IPS-15b (cell line): ENCODE results near the gene STAT5B.
"Not testable (repeated sequence)": the region's sequence is repeated elsewhere in the genome, so short reads cannot be mapped to it uniquely, and the experiment has no call there.

ENCODE experiments used
- H3K27me3 ChIP-seq: one replicate; pipeline ENCODE4 v1.6.1; 2013; ENCODE audit warnings: low read length; ENCODE audit not compliant: control insufficient read depth, insufficient read depth
- H3K36me3 ChIP-seq: one replicate; pipeline ENCODE4 v1.6.1; 2013; ENCODE audit warnings: low read length; ENCODE audit not compliant: control insufficient read depth, insufficient read depth
- H3K4me1 ChIP-seq: one replicate; pipeline ENCODE4 v1.6.1; 2013; ENCODE audit warnings: mild to moderate bottlenecking, low read length; ENCODE audit not compliant: control insufficient read depth, insufficient read depth
- H3K4me3 ChIP-seq: one replicate; pipeline ENCODE4 v1.5.1; 2013; ENCODE audit warnings: low read depth, low read length
- H3K9ac ChIP-seq: one replicate; pipeline ENCODE4 v1.6.1; 2013; ENCODE audit warnings: low read depth, mild to moderate bottlenecking, low read length
- H3K9me3 ChIP-seq: one replicate; pipeline ENCODE4 v1.6.1; 2013; ENCODE audit warnings: mild to moderate bottlenecking, low read length; ENCODE audit not compliant: control insufficient read depth, insufficient read depth

Gene STAT5B

DNA sequence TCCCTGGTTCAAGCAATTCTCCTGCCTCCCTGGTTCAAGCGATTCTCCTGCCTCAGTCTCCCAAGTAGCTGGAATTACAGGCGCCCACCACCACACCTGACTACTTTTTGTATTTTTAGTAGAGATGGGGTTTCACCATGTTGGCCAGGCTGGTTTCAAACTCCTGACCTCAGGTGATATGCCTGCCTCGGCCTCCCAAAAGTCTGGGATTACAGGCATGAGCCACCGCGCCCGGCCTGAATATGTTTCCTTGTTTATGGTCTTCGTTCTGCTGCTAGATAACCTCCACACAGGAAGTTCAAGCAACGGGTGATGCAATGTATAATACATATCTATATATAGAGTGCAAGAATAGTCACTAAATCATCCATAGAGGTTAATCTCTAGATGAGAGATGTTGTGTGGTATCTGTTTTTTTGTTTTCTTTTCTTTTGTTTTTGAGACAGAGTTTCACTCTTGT, 70.0 kb downstream of the STAT5B start:
- not testable (repeated sequence) for H3K9ac ChIP-seq, H3K4me3 ChIP-seq, H3K4me1 ChIP-seq, H3K9me3 ChIP-seq, H3K27me3 ChIP-seq
- H3K36me3 ChIP-seq = peaks cover 25% of the 10 kb centered on the region

DNA sequence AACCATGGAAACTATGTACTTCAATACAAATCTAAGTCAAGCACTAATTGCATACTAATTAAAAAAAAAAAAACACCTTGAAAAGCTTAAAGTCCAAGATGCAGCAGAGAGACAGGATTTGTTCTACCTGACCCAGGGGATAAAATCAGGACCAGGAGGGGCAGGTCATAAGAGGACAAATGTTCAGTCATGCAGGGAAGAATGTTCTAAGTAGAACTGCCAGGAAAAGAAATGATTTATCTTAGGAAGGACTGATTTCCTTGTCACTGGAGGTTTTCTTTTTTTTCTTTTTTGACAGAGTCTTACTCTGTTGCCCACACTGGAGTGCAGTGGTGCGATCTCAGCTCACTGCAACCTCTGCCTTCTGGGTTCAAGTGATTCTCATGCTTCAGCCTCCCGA, 72.8 kb downstream of the STAT5B start:
- H3K9me3 ChIP-seq = no peaks in the 10 kb centered on the region
- peaks cover 13% of the 10 kb centered on the region for H3K36me3 ChIP-seq
- no peaks in the 10 kb centered on the region for H3K27me3 ChIP-seq
- H3K9ac ChIP-seq = no peak overlapping the region
- H3K4me1 ChIP-seq = no peaks in the 10 kb centered on the region
- H3K4me3 ChIP-seq = no peak overlapping the region

DNA sequence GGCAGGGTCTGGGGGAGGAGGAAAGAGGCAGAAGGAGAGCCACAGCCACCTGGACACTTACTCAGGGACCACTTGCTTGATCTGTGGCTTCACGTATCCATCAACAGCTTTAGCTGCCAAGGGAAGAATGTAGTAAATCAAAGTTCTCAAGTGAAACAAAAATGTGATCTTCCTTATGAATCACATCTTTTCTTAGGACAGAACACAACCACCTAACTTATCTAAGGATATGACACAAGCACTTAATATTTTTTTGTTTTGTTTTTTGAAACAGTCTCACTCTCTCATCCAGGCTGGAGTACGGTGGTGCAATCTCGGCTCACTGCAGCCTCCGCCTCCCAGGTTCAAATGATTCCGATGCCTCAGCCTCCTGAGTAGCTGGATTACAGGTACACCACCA, 73.5 kb downstream of the STAT5B start:
- Histone ChIP-seq H3K9me3 (no peaks in the 10 kb centered on the region), H3K9ac (no peak overlapping the region), H3K27me3 (no peaks in the 10 kb centered on the region), H3K36me3 (peaks cover 13% of the 10 kb centered on the region), H3K4me1 (no peaks in the 10 kb centered on the region), H3K4me3 (no peak overlapping the region)

DNA sequence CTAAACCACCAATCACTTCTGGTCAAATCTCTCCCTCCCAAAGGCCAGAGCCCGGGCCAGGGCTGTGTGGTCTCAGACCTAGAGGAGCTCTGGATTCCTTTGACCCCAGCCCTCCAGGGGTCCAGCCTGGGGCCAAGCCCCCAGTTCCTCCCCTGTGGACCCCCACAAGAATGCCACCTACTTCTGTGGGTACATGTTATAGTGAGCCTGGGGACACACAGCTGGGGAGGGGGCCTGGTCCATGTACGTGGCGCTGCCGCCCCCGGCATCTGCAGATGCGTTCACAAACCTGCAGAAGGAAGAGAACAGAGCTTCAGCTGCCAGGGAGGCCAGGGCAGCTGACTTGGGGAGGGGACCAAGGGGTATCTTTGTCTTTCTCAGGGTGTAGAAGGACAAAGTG, 74.0 kb downstream of the STAT5B start:
- Histone ChIP-seq H3K9me3 (no peaks in the 10 kb centered on the region), H3K27me3 (no peaks in the 10 kb centered on the region), H3K4me3 (no peak overlapping the region), H3K4me1 (no peaks in the 10 kb centered on the region), H3K36me3 (peaks cover 13% of the 10 kb centered on the region), H3K9ac (no peak overlapping the region)

DNA sequence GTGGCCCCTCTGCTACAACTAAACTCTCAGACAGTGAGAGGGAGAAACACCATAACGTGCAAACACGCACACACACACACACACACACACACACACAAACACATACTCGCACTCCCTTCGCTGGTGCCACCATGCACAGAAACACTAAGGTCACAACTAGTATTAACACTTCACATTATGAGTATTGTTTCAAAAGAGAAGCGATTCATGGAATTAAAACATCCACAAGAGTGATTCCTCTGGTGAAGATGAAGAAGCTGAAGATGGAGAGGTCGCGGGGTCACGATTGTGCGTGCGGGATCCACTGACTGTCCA, 74.8 kb downstream of the STAT5B start:
- no peaks in the 10 kb centered on the region for H3K27me3 ChIP-seq
- H3K36me3 ChIP-seq = peaks cover 13% of the 10 kb centered on the region
- H3K9me3 ChIP-seq = no peaks in the 10 kb centered on the region
- no peak overlapping the region for H3K9ac ChIP-seq
- no peaks in the 10 kb centered on the region for H3K4me1 ChIP-seq
- no peak overlapping the region for H3K4me3 ChIP-seq

DNA sequence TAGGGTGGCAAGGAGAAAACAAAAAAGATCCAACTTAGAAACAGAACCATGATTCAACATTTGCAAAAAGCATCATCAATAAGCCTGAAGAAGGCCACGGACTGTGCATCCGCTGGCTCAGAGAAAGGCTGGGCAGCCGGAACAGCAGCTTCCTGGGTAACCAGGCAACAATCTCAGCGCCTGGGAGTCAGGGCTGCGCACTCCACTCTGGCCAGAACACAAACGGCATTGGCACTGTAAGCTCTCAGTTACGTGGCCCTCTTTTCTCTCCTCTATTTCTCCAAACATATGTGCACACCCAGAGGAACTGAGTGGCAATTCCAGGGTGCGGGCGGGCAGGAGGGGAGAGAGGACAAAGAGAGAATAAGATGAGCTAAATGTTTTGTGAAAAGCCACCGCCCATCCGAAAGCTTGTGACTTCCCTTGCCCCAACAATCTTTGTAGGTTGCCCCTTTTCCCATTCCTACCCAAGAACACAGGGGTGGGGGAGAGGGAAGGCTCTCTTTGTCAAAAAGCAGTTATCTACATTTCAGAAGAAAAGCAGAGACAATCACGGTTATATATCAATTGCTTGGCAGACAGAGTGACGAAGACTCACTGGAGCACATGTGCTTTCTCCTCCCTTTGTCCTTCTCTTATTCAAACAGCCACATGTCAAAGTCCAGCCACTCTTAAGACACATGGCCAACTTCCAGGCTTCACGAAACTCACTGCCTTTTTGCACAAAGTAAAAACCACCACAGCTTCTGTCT, 75.3 kb downstream of the STAT5B start:
- Histone ChIP-seq H3K36me3 (peaks cover 13% of the 10 kb centered on the region), H3K4me3 (no peak overlapping the region), H3K27me3 (no peaks in the 10 kb centered on the region), H3K9me3 (no peaks in the 10 kb centered on the region), H3K9ac (no peak overlapping the region), H3K4me1 (no peaks in the 10 kb centered on the region)

DNA sequence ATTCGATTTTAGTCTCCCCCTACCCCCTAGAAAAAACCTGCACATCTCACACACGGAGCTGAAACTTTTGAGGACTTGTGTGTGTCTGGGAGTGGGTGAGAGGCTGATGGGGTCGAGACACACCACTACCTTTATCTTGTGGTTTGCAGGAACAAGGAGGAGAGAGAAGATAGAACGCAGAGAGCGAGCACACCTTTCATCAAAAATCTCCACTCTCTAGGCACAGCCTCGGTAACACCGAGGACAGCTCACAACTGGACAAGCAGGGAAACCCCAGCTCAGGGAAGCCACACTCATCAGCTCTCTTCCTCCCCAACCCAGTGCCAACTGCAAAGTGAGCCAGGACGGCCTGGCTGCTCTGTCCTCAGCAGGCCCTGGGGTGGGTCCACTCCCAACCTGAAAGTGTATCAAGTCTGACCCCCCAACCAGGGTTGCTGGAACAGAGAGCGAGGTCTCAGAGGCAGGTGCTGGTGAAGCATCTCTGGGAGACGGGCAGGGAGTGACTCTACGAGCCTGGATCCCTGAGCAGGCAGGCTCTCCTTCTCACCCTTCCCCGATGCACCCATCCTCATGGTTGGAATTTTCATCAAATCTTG, 76.7 kb downstream of the STAT5B start:
- H3K4me3 ChIP-seq = no peak overlapping the region
- H3K9me3 ChIP-seq = no peaks in the 10 kb centered on the region
- H3K9ac ChIP-seq = no peak overlapping the region
- H3K36me3 ChIP-seq = peaks cover 10% of the 10 kb centered on the region
- H3K4me1 ChIP-seq = no peaks in the 10 kb centered on the region
- H3K27me3 ChIP-seq = no peaks in the 10 kb centered on the region

DNA sequence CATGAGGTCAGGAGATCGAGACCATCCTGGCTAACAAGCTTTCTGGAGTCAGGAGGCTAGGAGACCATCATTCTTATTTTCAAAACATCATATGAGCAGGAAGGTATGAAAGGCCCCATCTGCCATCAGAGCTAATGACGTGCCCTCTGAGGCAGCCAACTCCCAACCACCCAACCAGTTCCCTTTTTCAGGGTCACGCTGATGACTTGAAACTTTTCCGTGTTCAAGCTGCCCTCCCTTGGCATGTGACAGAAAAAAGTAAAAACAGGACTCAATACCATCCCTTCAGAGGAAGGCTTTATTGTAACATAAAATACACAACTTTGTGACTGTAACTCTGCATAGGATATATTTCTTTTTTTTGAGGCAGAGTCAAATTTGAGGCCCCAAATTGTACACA, 77.3 kb downstream of the STAT5B start:
- H3K9ac ChIP-seq = no peak overlapping the region
- H3K36me3 ChIP-seq = peaks cover 6% of the 10 kb centered on the region
- H3K4me3 ChIP-seq = no peak overlapping the region
- H3K27me3 ChIP-seq = no peaks in the 10 kb centered on the region
- H3K9me3 ChIP-seq = no peaks in the 10 kb centered on the region
- no peaks in the 10 kb centered on the region for H3K4me1 ChIP-seq

DNA sequence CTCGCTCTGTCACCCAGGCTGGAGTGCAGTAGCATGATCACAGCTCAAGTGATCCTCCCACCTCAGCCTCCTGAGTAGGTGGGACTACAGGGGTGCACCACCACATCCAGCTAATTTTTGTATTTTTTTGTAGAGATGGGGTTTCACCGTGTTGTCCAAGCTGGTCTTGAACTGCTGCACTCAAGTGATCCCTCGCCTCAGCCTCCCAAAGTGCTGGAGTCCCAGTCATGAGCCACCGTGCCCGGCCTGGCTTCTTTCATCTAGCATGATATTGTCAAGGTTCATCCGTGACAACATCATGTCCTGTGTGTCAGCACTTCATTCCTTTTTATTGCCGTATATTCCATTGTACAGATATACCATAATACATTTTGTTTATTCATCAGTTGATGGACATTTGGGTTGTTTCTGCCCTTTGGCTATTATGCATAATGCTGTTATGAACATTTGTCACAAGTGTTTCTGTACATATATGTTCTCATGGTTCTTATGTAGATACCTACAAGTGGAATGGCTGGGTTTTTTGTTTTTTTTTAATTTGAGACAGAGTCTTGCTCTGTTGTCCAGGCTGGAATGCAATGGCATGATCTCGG, 78.5 kb downstream of the STAT5B start:
- Histone ChIP-seq H3K36me3 (peaks cover 4% of the 10 kb centered on the region), H3K9me3 (no peaks in the 10 kb centered on the region), H3K27me3 (no peaks in the 10 kb centered on the region), H3K4me1 (no peaks in the 10 kb centered on the region), H3K9ac (no peak overlapping the region), H3K4me3 (no peak overlapping the region)

DNA sequence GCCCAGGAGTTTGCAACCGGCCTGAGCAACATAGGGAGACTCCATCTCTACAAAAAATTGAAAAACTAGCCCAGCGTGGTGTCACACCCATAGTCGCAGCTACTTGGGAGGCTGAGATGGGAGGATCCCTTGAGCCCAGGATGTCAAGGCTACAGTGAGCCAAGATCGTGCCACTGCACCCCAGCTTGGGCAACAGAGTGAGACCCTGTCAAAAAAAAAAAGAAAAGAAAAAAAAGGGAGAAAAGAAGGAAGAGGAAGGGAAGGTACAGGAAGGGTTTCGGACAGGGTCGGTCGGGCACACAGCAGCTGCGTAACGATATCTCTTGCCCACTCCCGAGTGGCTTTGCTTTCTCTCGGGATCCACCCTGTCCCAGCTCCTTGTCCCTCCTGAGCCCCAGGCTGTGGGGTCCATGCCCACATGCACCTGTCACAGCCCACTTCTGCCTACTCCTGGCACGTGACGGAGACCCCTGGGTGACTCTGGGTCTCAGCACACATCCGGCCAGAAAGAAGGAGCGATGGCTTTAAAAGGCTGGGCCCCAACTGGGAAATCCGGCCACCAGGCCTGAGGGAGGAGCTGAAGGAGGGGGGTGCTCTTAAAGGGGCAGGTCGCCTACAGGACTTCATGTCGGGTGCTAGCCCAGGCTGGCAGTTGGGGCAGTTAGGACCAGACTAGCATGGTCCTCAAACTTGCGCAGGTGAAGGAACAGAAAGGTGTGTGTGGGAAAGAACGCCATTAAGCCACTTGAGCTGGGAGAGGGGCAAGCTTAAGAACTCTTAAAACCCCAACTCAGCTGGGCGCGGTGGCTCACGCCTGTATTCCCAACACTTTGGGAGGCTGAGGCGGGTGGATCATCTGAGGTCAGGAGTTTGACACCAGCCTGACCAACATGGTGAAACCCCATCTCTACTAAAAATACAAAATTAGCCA, 82.0 kb downstream of the STAT5B start, which contains the start of gene GHDC:
Gene GHDC (minus strand): TSS at position 526 of the 931 bp plus-strand sequence. CDS start 913 bp downstream, outside the sequence.
- no peaks in the 10 kb centered on the region for H3K4me1 ChIP-seq
- peak within 1 kb of the TSS; percentile 41 for H3K4me3 ChIP-seq
- no peaks in the 10 kb centered on the region for H3K36me3 ChIP-seq
- no peaks in the 10 kb centered on the region for H3K27me3 ChIP-seq
- no peaks in the 10 kb centered on the region for H3K9me3 ChIP-seq
- no peak within 1 kb of the TSS for H3K9ac ChIP-seq

DNA sequence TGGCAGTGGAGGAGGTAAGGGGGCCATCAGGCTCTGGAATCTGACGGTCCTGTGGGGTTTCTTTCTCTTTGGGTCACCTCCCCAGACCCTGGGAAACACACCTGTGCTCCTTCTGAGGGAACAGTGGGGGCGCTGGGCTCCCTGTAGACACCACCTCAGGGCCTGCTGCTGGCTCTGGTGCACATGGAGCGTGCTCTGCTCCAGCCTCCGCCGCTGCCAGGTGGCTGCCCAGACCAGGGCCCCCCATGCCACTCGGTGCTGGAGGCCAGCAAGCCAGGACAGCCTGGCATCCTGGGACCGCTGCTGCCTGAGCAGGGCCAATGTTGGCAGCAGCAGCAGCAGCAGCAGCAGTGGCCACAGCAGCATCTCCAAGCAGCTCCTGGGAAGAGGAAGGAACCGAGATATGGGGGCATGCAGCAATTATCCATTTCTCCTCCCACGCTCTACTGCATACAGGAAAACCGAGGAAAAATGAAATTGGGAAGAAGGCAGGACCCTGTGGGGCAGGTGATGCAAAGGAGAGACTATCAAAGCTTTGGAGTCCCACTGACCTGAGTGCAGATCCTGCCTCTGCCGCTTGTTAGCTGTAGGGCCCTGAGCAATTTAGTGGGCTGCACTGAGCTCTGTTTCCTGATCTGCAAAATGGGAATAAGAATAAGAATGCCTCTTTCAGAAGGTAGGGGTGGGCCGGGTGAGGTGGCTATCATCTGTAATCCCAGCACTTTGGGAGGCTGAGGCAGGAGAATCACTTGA, 82.8 kb downstream of the STAT5B start:
- Histone ChIP-seq H3K4me1 (no peaks in the 10 kb centered on the region), H3K36me3 (no peaks in the 10 kb centered on the region), H3K4me3 (no peak overlapping the region), H3K9ac (no peak overlapping the region), H3K9me3 (no peaks in the 10 kb centered on the region), H3K27me3 (no peaks in the 10 kb centered on the region)
